ENCODE data around the gene GALNT6.

DNA sequence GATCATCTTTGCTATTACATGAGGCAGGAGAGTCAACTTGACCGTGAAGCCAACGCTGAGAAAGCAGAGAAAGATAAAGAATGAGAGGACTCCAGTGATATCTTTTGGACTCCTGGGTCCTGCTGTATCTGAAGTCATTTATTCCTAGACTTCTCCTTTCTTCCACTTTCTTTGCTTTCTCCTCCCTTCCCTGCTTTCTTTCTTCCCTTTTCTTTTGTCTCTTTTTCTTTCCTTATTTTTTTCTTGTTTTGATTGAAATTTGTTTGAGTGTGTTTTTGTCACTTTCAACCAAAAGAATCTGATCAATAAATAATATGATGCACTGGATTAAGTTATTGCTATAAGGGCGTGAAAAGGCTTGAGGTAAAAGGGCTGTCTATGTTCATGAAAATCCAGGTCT lies 13.4 kb upstream of the GALNT6 start:
- no peak for TF ChIP-seq ZNF121 (CRISPR knock-in tag; IDR thresholded peaks at IDR 0.05)
- no peak for TF ChIP-seq CREB1 (IDR thresholded peaks at IDR 0.05)
- no peak for TF ChIP-seq CREB1 (CRISPR knock-in tag; IDR thresholded peaks at IDR 0.05)

Data from HepG2 (cell line).